ENCODE measurements around the gene TMEM266. TPM values are rescaled to one million over a fixed set of nuclear protein-coding genes. Genes with fewer than 3 reads are reported as not detected.

Gene TMEM266
- total and polyA plus RNA-seq, 2 experiments from 2014 or later, result 0.42 to 5.0 TPM

GRCh38 chr15:76235186-76235826, 175.5 kb downstream of the TMEM266 start:
- Histone ChIP-seq H2AFZ (no peak overlapping the region), H3K79me2 (replicated peaks; ENCODE audit: insufficient read depth) (no peaks in the 10 kb centered on the region), H3K4me3 (no peak overlapping the region), H3F3A (replicated peaks; ENCODE audit: low read depth) (no peaks in the 10 kb centered on the region), H3K4me1 (ENCODE audit: insufficient read depth) (peaks cover 11% of the 10 kb centered on the region), H3K4me2 (no peak overlapping the region), H3K36me3 (ENCODE audit: insufficient read depth) (no peaks in the 10 kb centered on the region), H3K9me2 (ENCODE audit: insufficient read depth) (no peaks in the 10 kb centered on the region), H4K20me1 (replicated peaks; ENCODE audit: insufficient read depth) (no peaks in the 10 kb centered on the region; the same call in 1 of the 2 replicates), H3K27ac (ENCODE audit: low read depth) (no peak overlapping the region), H3K27me3 (ENCODE audit: insufficient read depth) (no peaks in the 10 kb centered on the region)
- peak; percentile 90 for ATAC-seq
- Mint-ChIP-seq H3K4me3 (no peak overlapping the region), H3K27me3 (ENCODE audit: insufficient read depth, low read depth, poor library complexity) (peaks cover 2% of the 10 kb centered on the region), H3K4me1 (peaks cover 16% of the 10 kb centered on the region), H3K27ac (no peak overlapping the region), H3K36me3 (ENCODE audit: low read depth) (peaks cover 7% of the 10 kb centered on the region; the same call in 1 of the 3 replicates), H3K9me3 (no peaks in the 10 kb centered on the region)
- peak; percentile 67 for DNase-seq (ENCODE audit: low spot score)
- TF ChIP-seq, protein P1, sequence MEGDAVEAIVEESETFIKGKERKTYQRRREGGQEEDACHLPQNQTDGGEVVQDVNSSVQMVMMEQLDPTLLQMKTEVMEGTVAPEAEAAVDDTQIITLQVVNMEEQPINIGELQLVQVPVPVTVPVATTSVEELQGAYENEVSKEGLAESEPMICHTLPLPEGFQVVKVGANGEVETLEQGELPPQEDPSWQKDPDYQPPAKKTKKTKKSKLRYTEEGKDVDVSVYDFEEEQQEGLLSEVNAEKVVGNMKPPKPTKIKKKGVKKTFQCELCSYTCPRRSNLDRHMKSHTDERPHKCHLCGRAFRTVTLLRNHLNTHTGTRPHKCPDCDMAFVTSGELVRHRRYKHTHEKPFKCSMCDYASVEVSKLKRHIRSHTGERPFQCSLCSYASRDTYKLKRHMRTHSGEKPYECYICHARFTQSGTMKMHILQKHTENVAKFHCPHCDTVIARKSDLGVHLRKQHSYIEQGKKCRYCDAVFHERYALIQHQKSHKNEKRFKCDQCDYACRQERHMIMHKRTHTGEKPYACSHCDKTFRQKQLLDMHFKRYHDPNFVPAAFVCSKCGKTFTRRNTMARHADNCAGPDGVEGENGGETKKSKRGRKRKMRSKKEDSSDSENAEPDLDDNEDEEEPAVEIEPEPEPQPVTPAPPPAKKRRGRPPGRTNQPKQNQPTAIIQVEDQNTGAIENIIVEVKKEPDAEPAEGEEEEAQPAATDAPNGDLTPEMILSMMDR (conservative IDR thresholded peaks at IDR 0.05; ENCODE audit: low read depth in 2 of 2), result peak; percentile 54 to 59
- TF ChIP-seq ZNF462 (CRISPR knock-in tag; IDR thresholded peaks at IDR 0.05), result no peak

DNA sequence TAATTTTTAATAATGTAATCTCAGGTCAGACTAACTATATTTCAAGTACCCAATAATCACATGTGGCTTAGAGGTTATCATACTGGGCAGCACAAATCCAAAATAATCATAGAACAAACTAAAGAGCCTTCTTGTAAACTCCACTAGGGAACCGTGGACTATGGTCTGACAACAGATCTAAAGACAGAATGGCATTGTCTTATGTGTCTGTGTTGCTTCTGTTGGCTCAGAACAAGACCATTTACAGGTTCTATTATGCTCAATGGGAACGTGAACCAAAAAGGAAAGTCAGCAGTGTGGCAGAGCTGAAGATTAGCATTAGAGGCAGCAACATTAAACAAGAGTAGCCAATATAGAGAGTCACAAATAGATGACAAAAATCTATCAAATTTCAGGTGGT, 176.6 kb downstream of the TMEM266 start:
- H3K4me2 ChIP-seq, result no peak overlapping the region
- H3K4me1 Mint-ChIP-seq, result peaks cover 16% of the 10 kb centered on the region
- no peak for TF ChIP-seq ETS1 (IDR thresholded peaks at IDR 0.05)
- no peak for TF ChIP-seq ZNF114 (CRISPR knock-in tag; IDR thresholded peaks at IDR 0.05)
- no peak for TF ChIP-seq EZH2phosphoT487 (IDR thresholded peaks at IDR 0.05; ENCODE audit: unreplicated experiment)
- no peak for TF ChIP-seq NANOG (IDR thresholded peaks at IDR 0.05; ENCODE audit: borderline replicate concordance)
- no peak for TF ChIP-seq STAT1 (IDR thresholded peaks at IDR 0.05; ENCODE audit: unreplicated experiment)
- no peak for TF ChIP-seq EZH2 (IDR thresholded peaks at IDR 0.05; ENCODE audit: low read depth, unreplicated experiment)

More for the DNA sequence above, 176.6 kb downstream of the TMEM266 start:
- no peaks in the 10 kb centered on the region for H3K79me2 ChIP-seq (replicated peaks; ENCODE audit: insufficient read depth)
- H2AFZ ChIP-seq, result no peak overlapping the region
- H3K9me3 Mint-ChIP-seq, result no peaks in the 10 kb centered on the region
- ATAC-seq, result no peak
- no peaks in the 10 kb centered on the region for H3F3A ChIP-seq (replicated peaks; ENCODE audit: low read depth)
- DNase-seq (ENCODE audit: low spot score), result no peak
- H3K27me3 ChIP-seq (ENCODE audit: insufficient read depth), result no peaks in the 10 kb centered on the region
- H4K20me1 ChIP-seq (replicated peaks; ENCODE audit: insufficient read depth), result no peaks in the 10 kb centered on the region; the same call in 1 of the 2 replicates
- no peak overlapping the region for H3K27ac ChIP-seq (ENCODE audit: low read depth)
- no peaks in the 10 kb centered on the region for H3K9me2 ChIP-seq (ENCODE audit: insufficient read depth)
- no peak overlapping the region for H3K4me3 ChIP-seq
- no peaks in the 10 kb centered on the region for H3K36me3 Mint-ChIP-seq (ENCODE audit: low read depth)
- H3K27me3 Mint-ChIP-seq (ENCODE audit: insufficient read depth, low read depth, poor library complexity), result peaks cover 2% of the 10 kb centered on the region
- H3K27ac Mint-ChIP-seq, result no peak overlapping the region
- H3K4me3 Mint-ChIP-seq, result no peak overlapping the region
- no peaks in the 10 kb centered on the region for H3K36me3 ChIP-seq (ENCODE audit: insufficient read depth)
- H3K4me1 ChIP-seq (ENCODE audit: insufficient read depth), result peaks cover 11% of the 10 kb centered on the region

All from GM23338 (cell line).